Measurements from ENCODE around the gene CSMD2. TPM values are rescaled to one million over a fixed set of nuclear protein-coding genes. Genes with fewer than 3 reads are reported as not detected.

The CSMD2 gene
- total and polyA plus RNA-seq, 7 donors = 0.02 to 0.32 (median 0.10) TPM

GRCh38 chr1:33466159-33466558 is 698.9 kb downstream of the CSMD2 start:
- WGBS, 3 donors = 25 to 33% (median 29%) methylated on average over 6 of the region's 6 CpGs
- Histone ChIP-seq H3K4me1 (peaks cover 21% of the 10 kb centered on the region), H3K36me3 (ENCODE audit: insufficient read depth in 1 of 2, low read depth in 1 of 2) (no peaks in the 10 kb centered on the region), H3K27ac (no peak overlapping the region), H3K4me3 (no peak overlapping the region), H3K9me3 (no peaks in the 10 kb centered on the region), H3K27me3 (ENCODE audit: insufficient read depth in 3 of 3, low read length in 2 of 3) (no peaks in the 10 kb centered on the region)
- TF ChIP-seq CTCF (IDR thresholded peaks at IDR 0.05) = no peak
- DNase-seq = no peak
- peak in 3 of 4 donors; percentile 52 to 76 (median 63) for ATAC-seq
- intact Hi-C loops (cut with DNase I) = loop anchor here (5.0 to 10.0 kb wide), 5 partner anchors 99 to 349 kb away; no protein-coding TSS in a partner anchor

- TF ChIP-seq CTCF (IDR thresholded peaks at IDR 0.05) = no peak
- no peaks in the 10 kb centered on the region for H3K9me3 ChIP-seq
- WGBS, 3 donors = 92 to 97% (median 92%) methylated on average over 2 of the region's 2 CpGs
- ATAC-seq (no peak), DNase-seq (no peak)
- H3K4me3 ChIP-seq = no peak overlapping the region
- H3K36me3 ChIP-seq (ENCODE audit: insufficient read depth in 1 of 2, low read depth in 1 of 2) = no peaks in the 10 kb centered on the region
- no peak overlapping the region for H3K27ac ChIP-seq
- H3K4me1 ChIP-seq = peaks cover 22% of the 10 kb centered on the region
- intact Hi-C loops (cut with DNase I) = loop anchor here (5.0 to 10.0 kb wide), 5 partner anchors 98 to 348 kb away; no protein-coding TSS in a partner anchor
- no peaks in the 10 kb centered on the region for H3K27me3 ChIP-seq (ENCODE audit: insufficient read depth in 3 of 3, low read length in 2 of 3)
Observed at GRCh38 chr1:33465316-33465715, 699.7 kb downstream of the CSMD2 start.

- Histone ChIP-seq H3K27me3 (ENCODE audit: insufficient read depth in 3 of 3, low read length in 2 of 3) (no peaks in the 10 kb centered on the region), H3K4me1 (peaks cover 19% of the 10 kb centered on the region), H3K36me3 (ENCODE audit: insufficient read depth in 1 of 2, low read depth in 1 of 2) (no peaks in the 10 kb centered on the region), H3K4me3 (no peak overlapping the region), H3K27ac (no peak overlapping the region), H3K9me3 (no peaks in the 10 kb centered on the region)
- ATAC-seq = no peak
- 98% methylated on average over 3 of the region's 3 CpGs for WGBS, 3 donors
- intact Hi-C loops (cut with DNase I) = loop anchor here in 1 of 2 donors (10.0 kb wide), 2 partner anchors 250 to 330 kb away; no protein-coding TSS in a partner anchor
- no peak for DNase-seq
- TF ChIP-seq CTCF (IDR thresholded peaks at IDR 0.05) = no peak
Observed at GRCh38 chr1:33464552-33464951, 700.5 kb downstream of the CSMD2 start.

Other genes starting within 250 kb of the CSMD2 start
- not detected for gene C1orf94, start 11.7 kb upstream of the CSMD2 start, total RNA-seq
- under 1 TPM in 1 of 3 donors, not detected in 2; 0.01 TPM for gene C1orf94, start 11.7 kb upstream of the CSMD2 start, polyA plus RNA-seq

Measured in psoas muscle (tissue), 8 donors.